HG02588 (cell line): ENCODE measurements around the gene CX3CL1.

ENCODE experiments used
- ATAC-seq: cut with Tn5 transposase; IDR thresholded peaks from one replicate; pipeline ENCODE4 v1.9.1; 2021; ENCODE audit warnings: mild to moderate bottlenecking, moderate library complexity; ENCODE audit not compliant: unreplicated experiment

The CX3CL1 gene

DNA sequence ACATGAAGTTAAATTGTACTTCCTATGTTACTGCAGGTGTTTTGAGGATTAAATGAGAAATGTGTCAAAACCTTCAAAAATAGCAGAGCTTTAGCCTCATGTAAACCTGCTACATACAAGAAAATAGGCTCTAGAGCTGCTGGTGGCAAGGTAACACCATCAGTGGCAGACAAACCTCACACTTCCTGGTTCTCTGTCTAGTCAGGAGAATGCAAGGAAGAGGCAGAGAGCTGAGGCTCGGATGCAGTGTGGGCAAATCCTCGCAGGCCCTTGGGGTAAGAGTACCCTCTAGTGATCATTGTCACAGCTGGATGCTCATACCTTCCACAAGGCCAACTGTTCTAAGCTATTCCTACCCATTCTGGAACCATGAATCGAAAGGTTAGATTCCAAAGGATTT lies 60.7 kb downstream of the CX3CL1 start:
- no peak for ATAC-seq

GRCh38 chr16:57434003-57434402 lies 61.7 kb downstream of the CX3CL1 start:
- no peak for ATAC-seq
